HG02970 (cell line): Measurements from ENCODE around the gene ARHGEF39.
"Not testable (repeated sequence)": the region's sequence is repeated elsewhere in the genome, so short reads cannot be mapped to it uniquely, and the experiment has no call there.

Experiments used
- ATAC-seq: cut with Tn5 transposase; IDR thresholded peaks from one replicate; pipeline ENCODE4 v1.9.1; 2021; ENCODE audit warnings: mild to moderate bottlenecking, moderate library complexity, moderate number of reproducible peaks; ENCODE audit not compliant: unreplicated experiment, low FRiP score

Gene ARHGEF39

GRCh38 chr9:35653611-35654010 lies 11.4 kb downstream of the ARHGEF39 start:
- ATAC-seq: no peak

GRCh38 chr9:35652829-35653209 lies 12.2 kb downstream of the ARHGEF39 start:
- no peak for ATAC-seq

DNA sequence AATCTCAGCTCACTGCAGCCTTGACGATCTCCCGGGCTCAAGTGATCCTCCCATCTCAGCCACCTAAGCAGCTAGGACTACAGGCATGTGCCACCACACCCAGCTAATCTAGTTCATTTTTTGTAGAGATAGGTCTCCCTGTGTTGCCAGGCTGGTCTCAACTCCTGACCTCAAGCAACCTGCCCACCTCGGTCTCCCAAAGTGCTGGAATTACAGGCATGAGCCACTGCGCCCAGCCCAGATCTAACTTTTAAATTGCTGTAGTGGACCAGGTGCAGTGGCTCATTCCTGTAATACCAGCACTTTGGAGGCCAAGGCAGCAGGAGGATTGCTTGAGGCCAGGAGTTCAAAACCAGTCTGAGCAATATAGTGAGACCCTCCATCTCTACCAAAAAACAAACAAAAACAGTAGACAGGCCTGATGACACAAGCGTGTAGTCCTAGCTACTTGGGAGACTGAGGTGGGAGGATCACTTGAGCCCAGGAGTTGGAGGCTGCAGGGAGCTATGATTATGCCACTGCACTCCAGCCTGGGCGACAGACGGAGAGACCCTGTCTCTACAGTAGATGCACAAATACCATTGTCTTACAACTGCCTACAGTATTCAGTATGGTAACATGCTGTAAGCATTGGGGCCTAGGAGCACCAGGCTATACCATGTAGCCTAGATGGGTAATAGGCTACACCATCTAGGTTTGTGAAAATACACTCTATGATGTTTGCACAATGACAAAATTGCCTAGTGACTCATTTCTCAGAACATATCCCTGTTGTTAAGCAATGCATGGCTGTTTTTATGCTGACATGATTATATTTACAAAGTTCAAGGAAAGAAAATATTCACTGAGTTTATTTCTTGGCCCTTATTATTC lies 12.8 kb downstream of the ARHGEF39 start:
- ATAC-seq: no peak

DNA sequence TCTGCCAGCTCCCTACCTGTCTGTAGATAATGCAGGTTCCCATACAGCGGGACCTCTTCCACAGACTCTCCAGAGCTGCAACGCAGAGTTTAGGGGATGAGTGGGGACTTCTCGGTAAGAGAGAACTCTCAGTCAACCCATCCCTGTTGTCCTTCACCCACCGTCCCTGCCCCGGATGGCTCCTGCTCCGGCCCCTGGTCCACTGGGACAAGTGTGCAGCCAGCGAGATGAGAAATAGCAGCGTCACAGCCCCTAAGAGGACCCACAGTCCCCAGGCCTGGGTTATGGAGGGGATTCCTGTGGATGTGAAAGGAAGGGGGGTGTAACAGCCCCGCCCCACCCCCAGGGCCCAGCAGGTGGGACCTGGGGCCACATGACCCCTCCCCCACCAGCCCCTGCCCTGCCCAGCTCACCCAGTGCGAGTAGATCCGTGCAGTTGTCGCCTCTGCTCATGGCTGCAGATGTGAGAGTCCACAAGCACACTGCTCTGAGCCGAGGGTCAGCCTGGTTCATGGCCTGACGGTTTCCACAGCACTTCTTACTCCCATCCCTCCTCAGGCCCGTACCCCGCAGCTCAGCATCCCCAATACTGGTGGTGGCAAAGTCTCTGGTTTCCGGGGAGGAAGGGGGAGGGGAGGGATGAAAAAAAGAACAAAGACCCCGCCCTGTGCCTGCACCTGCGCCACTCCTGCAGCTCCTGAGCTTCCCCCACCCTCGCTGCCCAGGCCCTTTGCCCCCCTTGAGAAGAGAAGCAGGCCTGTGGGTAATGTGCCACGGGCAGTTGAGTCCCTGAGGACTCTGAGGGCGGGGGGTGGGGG lies 14.4 kb downstream of the ARHGEF39 start, which contains the start of gene SIT1:
SIT1 (minus strand) TSS at position 591 of the 818 bp plus-strand sequence; CDS start at position 513, 78 bp downstream.
- ATAC-seq: no peak

DNA sequence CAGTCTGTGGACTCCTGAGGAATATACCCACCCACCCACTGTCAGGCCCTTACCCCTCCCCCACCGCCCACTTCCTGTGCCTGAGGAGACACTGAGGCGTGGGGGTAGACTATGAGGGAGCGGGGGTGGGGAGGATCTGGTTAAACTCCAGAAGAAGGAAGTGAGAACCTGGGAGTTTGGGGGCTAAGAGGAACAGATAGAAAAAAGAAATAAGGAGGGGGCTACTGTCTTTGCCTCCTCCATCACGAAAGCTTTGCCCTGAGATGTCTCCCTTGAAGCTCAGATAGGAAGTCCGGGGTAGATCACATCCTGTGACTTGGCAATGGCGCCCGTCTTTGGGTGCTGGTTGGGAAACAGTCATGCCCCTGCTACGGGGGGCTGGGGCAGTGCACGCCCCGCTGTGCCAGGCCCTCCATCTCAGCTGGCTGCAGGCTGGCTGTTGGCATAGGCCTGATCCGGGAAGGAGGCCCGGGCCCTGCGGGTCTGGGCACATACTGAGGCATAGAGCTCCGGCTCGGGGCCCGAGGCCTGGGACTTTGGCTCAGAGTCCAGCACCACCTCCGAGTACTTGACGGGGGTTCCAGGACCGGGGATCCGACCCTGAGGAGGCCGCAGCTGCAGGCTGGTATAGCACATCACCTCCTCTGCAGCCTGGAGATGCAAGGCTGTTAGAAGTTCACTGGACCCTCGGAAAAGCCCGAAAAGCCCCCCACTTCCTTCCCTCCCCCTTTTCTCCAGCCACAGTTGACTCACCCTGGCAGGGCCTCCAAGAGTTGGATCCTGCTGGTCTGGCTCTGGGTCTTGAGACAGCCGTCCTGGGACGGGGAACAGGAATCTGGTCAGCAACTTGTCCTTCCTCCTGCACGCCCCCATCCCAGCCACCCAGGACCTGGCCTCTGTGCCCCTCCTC lies 15.3 kb downstream of the ARHGEF39 start:
- ATAC-seq: no peak

DNA sequence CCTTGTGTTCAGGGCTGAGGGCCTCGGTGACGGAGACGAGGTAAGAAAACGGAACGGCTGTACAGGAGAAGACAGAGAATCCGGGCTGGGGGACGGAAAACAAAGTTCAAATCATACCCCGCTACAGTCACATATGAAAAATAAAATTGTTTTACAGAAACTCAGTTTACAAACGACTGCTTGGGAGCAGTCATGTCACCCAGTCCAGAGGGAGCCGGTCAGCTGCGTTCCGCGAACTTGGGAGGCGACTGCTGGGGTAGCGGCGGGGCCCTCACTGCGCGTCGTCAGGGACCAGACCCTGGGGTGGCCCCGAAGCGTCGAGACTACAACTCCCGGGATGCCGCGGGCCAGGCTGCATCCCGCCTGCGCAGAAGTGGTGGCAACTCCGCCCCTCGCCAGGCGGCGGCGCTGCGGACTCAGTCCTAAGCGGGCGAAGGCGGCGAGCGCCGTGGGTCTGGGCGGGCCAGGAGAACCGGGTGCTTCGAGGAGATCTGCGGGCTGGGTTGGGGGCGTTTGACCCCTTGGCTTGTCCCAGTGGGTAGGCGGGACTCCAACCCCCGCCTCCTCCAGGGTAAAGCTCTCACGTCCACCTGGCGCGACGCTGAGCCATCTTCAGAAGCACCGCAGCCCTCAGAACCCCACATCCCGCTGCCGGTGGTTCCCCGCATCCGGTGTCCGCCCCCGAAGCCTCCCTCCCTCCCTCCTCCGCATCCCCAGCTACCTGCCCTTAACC lies 18.3 kb downstream of the ARHGEF39 start:
- ATAC-seq: peak; percentile 90

- no peak for ATAC-seq
Measured at GRCh38 chr9:35646153-35646532, 18.9 kb downstream of the ARHGEF39 start.

DNA sequence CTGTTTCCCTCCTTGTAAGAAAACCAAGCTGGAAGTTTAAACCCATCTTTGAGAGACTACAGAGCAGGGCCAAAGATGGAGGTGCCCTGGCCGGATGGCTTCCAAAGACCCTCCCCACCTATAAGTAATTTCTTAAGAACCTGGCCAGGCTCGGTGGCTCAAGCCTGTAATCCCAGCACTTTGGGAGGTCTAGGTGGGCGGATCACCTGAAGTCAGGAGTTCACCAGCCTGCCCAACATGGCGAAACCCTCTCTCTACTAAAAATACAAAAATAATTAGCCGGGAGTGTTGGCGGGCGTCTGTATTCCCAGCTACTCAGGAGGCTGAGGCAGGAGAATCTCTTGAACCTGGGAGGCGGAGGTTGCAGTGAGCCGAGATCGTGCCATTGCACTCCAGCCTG lies 19.3 kb downstream of the ARHGEF39 start:
- not testable (repeated sequence) for ATAC-seq

GRCh38 chr9:35643046-35643445 lies 21.9 kb downstream of the ARHGEF39 start:
- ATAC-seq: no peak

DNA sequence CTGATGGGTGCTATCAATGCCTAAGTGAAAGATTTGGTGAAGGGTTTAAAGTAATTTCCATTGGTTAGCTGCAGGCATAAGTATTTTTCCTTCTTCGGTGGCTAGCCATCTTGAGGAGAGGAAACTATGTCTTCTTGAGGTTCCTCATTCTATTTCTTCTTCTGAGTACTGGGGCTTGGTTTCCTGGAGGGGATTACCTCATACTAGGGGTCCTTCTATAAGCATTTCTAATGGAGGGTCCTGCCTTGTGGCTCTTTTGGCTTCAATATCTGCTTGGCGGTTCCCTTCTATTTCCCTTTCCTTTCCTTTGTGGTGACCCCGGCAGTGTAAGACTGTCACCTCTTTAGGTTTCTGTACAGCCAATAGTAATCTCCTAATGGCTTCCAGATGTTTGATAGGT lies 23.5 kb downstream of the ARHGEF39 start:
- not testable (repeated sequence) for ATAC-seq

GRCh38 chr9:35640431-35640830 lies 24.6 kb downstream of the ARHGEF39 start:
- not testable (repeated sequence) for ATAC-seq

DNA sequence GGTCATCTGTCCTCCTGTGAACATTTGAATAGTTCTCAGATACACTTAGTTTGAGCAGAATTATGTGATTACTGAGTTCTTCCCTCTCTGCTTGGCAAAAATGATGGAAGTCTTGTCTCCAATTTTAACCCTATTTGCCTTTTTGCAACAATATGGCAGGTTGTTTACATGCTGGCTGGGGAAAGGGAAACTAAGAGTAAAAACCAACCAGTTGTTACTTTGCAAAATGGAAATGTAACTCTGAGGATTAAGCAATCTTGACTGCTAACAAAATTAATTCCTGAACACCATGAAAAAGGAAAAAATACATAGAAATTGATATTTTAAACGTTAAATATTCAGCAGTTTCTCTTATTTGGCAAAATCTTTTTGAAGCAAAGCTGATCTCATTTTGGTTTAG lies 25.4 kb downstream of the ARHGEF39 start:
- no peak for ATAC-seq

GRCh38 chr9:35639225-35639624 lies 25.8 kb downstream of the ARHGEF39 start:
- not testable (repeated sequence) for ATAC-seq

- not testable (repeated sequence) for ATAC-seq
Measured at GRCh38 chr9:35638751-35639150, 26.2 kb downstream of the ARHGEF39 start.

GRCh38 chr9:35637427-35637955 lies 27.5 kb downstream of the ARHGEF39 start:
- not testable (repeated sequence) for ATAC-seq

GRCh38 chr9:35636877-35637246 lies 28.1 kb downstream of the ARHGEF39 start:
- ATAC-seq: not testable (repeated sequence)

DNA sequence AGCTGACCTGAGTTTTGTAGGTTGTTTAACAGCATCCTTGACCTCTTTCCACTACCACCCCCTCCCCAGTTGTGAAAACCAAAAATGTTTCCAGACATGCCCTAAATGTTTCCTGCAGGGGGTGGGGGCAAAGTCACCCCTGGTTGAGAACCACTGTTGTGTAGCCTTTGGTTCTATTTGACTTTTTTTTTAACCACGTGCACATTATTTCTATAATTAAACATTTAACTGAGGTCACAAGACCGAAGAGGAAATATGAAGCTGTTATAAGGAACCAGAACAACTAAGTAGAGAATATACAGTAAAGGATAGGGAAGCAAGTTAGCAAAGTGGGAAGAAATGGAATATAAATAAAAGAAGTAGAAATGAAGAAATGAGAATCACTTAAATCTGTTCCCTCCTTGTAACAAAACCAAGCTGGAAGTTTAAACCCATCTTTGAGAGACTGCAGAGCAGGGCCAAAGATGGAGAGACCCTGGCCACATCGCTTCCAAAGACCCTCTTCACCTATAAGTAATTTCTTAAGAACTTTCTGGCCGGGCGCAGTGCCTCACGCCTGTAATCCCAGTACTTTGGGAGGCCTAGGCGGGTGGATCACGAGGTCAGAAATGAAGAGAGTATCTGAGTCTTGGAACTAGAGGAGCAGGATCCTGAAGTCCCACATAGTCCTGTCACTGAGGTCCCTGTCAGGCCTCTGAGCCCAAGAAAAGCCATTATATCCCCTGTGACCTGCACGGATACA lies 28.7 kb downstream of the ARHGEF39 start:
- no peak for ATAC-seq

GRCh38 chr9:35635730-35636129 lies 29.3 kb downstream of the ARHGEF39 start:
- no peak for ATAC-seq

- ATAC-seq: no peak
Measured at GRCh38 chr9:35629597-35629996, 35.4 kb downstream of the ARHGEF39 start.
